Right atrium auricular region (tissue), 2 donors: ENCODE data around the gene FGFR1OP2. TPM values are rescaled to one million over a fixed set of nuclear protein-coding genes. Genes with fewer than 3 reads are reported as not detected.
A peak's percentile ranks its signal among the peaks of the same experiment; 100 is the strongest.

Source experiments
- DNase-seq: peaks from one replicate; pipeline ENCODE4 v3.0.0-alpha.2; 2019; ENCODE audit warnings: low spot score
- H3K27ac ChIP-seq, 2 donors: fragments of 200-600 bp; sonication (generic); 1 replicate in 1 of 2; 2 replicates in 1 of 2; pipeline ENCODE4 v1.5.1; 2016 to 2019
- H3K27me3 ChIP-seq, 2 donors: fragments of 200-600 bp; sonication (generic); one replicate each; pipeline versions ENCODE4 v1.5.1 to v1.6.0; 2017 to 2019
- H3K36me3 ChIP-seq: fragments of 200-600 bp; sonication (generic); one replicate; pipeline ENCODE4 v1.5.1; 2016
- H3K4me1 ChIP-seq, 2 donors: fragments of 200-600 bp; sonication (generic); one replicate each; pipeline versions ENCODE4 v1.5.1 to v1.6.0; 2017 to 2019
- H3K4me3 ChIP-seq, 2 donors: fragments of 200-600 bp; sonication (generic); 1 replicate in 1 of 2; 2 replicates in 1 of 2; pipeline ENCODE4 v1.5.1; 2017 to 2019; ENCODE audit warnings: mild to moderate bottlenecking in 1 of 2, moderate library complexity in 1 of 2
- H3K9me3 ChIP-seq, 2 donors: fragments of 200-600 bp; sonication (generic); one replicate each; pipeline ENCODE4 v1.5.1; 2019
- total RNA-seq, 2 donors: library from RNA; depleted of rRNA; stranded (reverse); fragments of >200 nt; gene quantifications; one replicate each; pipeline ENCODE4 v1.1.0, GENCODE V29; 2016
- TF ChIP-seq, protein P1 (sequence below), 2 donors: fragments of 200-600 bp; sonication (generic); IDR thresholded peaks; one replicate each; pipeline ENCODE4 v1.5.1; 2019; ENCODE audit warnings: antibody characterized with exemption in 2 of 2

FGFR1OP2 gene
- total RNA-seq, 2 donors from 2014 or later: 52.0 to 60.2 TPM

GRCh38 chr12:27015730-27016076 lies 77.4 kb downstream of the FGFR1OP2 start:
- Histone ChIP-seq H3K27me3 (no peaks in the 10 kb centered on the region), H3K36me3 (no peaks in the 10 kb centered on the region), H3K4me3 (no peak overlapping the region), H3K4me1 (peaks cover 0 to 39% of the 10 kb centered on the region in 2 donors), H3K9me3 (no peaks in the 10 kb centered on the region), H3K27ac (peak overlapping the region in 1 of 2 donors; percentile 88)
- TF ChIP-seq, protein P1, sequence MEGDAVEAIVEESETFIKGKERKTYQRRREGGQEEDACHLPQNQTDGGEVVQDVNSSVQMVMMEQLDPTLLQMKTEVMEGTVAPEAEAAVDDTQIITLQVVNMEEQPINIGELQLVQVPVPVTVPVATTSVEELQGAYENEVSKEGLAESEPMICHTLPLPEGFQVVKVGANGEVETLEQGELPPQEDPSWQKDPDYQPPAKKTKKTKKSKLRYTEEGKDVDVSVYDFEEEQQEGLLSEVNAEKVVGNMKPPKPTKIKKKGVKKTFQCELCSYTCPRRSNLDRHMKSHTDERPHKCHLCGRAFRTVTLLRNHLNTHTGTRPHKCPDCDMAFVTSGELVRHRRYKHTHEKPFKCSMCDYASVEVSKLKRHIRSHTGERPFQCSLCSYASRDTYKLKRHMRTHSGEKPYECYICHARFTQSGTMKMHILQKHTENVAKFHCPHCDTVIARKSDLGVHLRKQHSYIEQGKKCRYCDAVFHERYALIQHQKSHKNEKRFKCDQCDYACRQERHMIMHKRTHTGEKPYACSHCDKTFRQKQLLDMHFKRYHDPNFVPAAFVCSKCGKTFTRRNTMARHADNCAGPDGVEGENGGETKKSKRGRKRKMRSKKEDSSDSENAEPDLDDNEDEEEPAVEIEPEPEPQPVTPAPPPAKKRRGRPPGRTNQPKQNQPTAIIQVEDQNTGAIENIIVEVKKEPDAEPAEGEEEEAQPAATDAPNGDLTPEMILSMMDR (IDR thresholded peaks at IDR 0.05): peak; percentile 7 to 56
- DNase-seq: no peak

Other genes with a start within 250 kb of the FGFR1OP2 start
- gene ITPR2, start 105.3 kb upstream of the FGFR1OP2 start, total RNA-seq: 10 to 100 TPM; 13.0 to 20.7 TPM
- gene INTS13, start 489 bp upstream of the FGFR1OP2 start, total RNA-seq: 10 to 100 TPM; 16.4 to 27.0 TPM
- 10 to 100 TPM; 23.0 to 34.6 TPM for gene TM7SF3, start 75.9 kb downstream of the FGFR1OP2 start, total RNA-seq
- 10 to 100 TPM; 45.4 to 53.4 TPM for gene MED21, start 84.1 kb downstream of the FGFR1OP2 start, total RNA-seq
- not detected for gene C12orf71, start 144.1 kb downstream of the FGFR1OP2 start, total RNA-seq